Measurements from ENCODE around the gene CEP85L.

CEP85L gene

GRCh38 chr6:118580585-118581419, 70.6 kb downstream of the CEP85L start:
- no peak for DNase-seq (ENCODE audit: low read depth in 2 of 2, low spot score in 1 of 2)

GRCh38 chr6:118579786-118580185, 71.6 kb downstream of the CEP85L start:
- no peak for DNase-seq (ENCODE audit: low read depth in 2 of 2, low spot score in 1 of 2)

GRCh38 chr6:118578617-118579016, 72.8 kb downstream of the CEP85L start:
- DNase-seq (ENCODE audit: low read depth in 2 of 2, low spot score in 1 of 2) = no peak

GRCh38 chr6:118577972-118578371, 73.4 kb downstream of the CEP85L start:
- DNase-seq (ENCODE audit: low read depth in 2 of 2, low spot score in 1 of 2) = no peak

GRCh38 chr6:118574051-118574865, 77.1 kb downstream of the CEP85L start:
- DNase-seq (ENCODE audit: low read depth in 2 of 2, low spot score in 1 of 2) = no peak

- no peak for DNase-seq (ENCODE audit: low read depth in 2 of 2, low spot score in 1 of 2)
Measured at GRCh38 chr6:118571121-118571520, 80.3 kb downstream of the CEP85L start.

GRCh38 chr6:118569498-118569897, 81.9 kb downstream of the CEP85L start:
- DNase-seq (ENCODE audit: low read depth in 2 of 2, low spot score in 1 of 2) = no peak

GRCh38 chr6:118567974-118568373, 83.4 kb downstream of the CEP85L start:
- DNase-seq (ENCODE audit: low read depth in 2 of 2, low spot score in 1 of 2) = no peak

- no peak for DNase-seq (ENCODE audit: low read depth in 2 of 2, low spot score in 1 of 2)
Measured at GRCh38 chr6:118565311-118565960, 86.0 kb downstream of the CEP85L start.

- DNase-seq (ENCODE audit: low read depth in 2 of 2, low spot score in 1 of 2) = no peak
Measured at GRCh38 chr6:118562959-118563358, 88.4 kb downstream of the CEP85L start.

- DNase-seq (ENCODE audit: low read depth in 2 of 2, low spot score in 1 of 2) = no peak
Measured at GRCh38 chr6:118562248-118562647, 89.1 kb downstream of the CEP85L start.

- no peak for DNase-seq (ENCODE audit: low read depth in 2 of 2, low spot score in 1 of 2)
Measured at GRCh38 chr6:118559659-118560058, 91.7 kb downstream of the CEP85L start.

GRCh38 chr6:118558464-118559217, 92.8 kb downstream of the CEP85L start:
- no peak for DNase-seq (ENCODE audit: low read depth in 2 of 2, low spot score in 1 of 2)

GRCh38 chr6:118554698-118555097, 96.7 kb downstream of the CEP85L start:
- DNase-seq (ENCODE audit: low read depth in 2 of 2, low spot score in 1 of 2) = no peak

GRCh38 chr6:118553132-118553531, 98.3 kb downstream of the CEP85L start:
- DNase-seq (ENCODE audit: low read depth in 2 of 2, low spot score in 1 of 2) = no peak

GRCh38 chr6:118551063-118552053, 100.0 kb downstream of the CEP85L start:
- DNase-seq (ENCODE audit: low read depth in 2 of 2, low spot score in 1 of 2) = no peak

- no peak for DNase-seq (ENCODE audit: low read depth in 2 of 2, low spot score in 1 of 2)
Measured at GRCh38 chr6:118548613-118549012, 102.8 kb downstream of the CEP85L start.

- DNase-seq (ENCODE audit: low read depth in 2 of 2, low spot score in 1 of 2) = no peak
Measured at GRCh38 chr6:118548136-118548535, 103.3 kb downstream of the CEP85L start, which contains the start of gene PLN. Gene PLN (plus strand): TSS chr6:118548296. CDS start chr6:118558922, 10,626 bp downstream.

- no peak for DNase-seq (ENCODE audit: low read depth in 2 of 2, low spot score in 1 of 2)
Measured at GRCh38 chr6:118546880-118547218, 104.5 kb downstream of the CEP85L start.

Data from stimulated activated CD8-positive, alpha-beta memory T cell treated with anti-CD3 and anti-CD28 coated beads, Interleukin-4, amount 100 ng/mL, for 4 hours (primary cell).